Hematopoietic multipotent progenitor cell treated with erythropoietin and hydrocortisone succinate and interleukin-3 and kit ligand, for 15 days (in vitro differentiated cells): Measurements from ENCODE around the gene GSN.

Experiments
- DNase-seq: peaks from one replicate; pipeline ENCODE4 v3.0.0-alpha.2; 2015; ENCODE audit warnings: low spot score

GSN gene

GRCh38 chr9:121353241-121354061 is 85.5 kb downstream of the GSN start:
- DNase-seq = no peak

- no peak for DNase-seq
Measured at GRCh38 chr9:121354141-121354540, 86.2 kb downstream of the GSN start.

GRCh38 chr9:121354762-121355161 is 86.8 kb downstream of the GSN start:
- no peak for DNase-seq

GRCh38 chr9:121357011-121357410 is 89.0 kb downstream of the GSN start:
- DNase-seq = no peak

GRCh38 chr9:121358751-121359150 is 90.8 kb downstream of the GSN start:
- DNase-seq = peak; percentile 42

- peak; percentile 40 for DNase-seq
Measured at GRCh38 chr9:121359351-121360294, 91.7 kb downstream of the GSN start.

GRCh38 chr9:121360601-121361374 is 92.8 kb downstream of the GSN start:
- DNase-seq = peak; percentile 48

- DNase-seq = peak; percentile 45
Measured at GRCh38 chr9:121362813-121363621, 95.1 kb downstream of the GSN start.

- DNase-seq = no peak
Measured at GRCh38 chr9:121363622-121363961, 95.6 kb downstream of the GSN start.

- DNase-seq = peak; percentile 85
Measured at GRCh38 chr9:121364077-121364476, 96.1 kb downstream of the GSN start.

GRCh38 chr9:121364886-121365285 is 96.9 kb downstream of the GSN start:
- peak; percentile 52 for DNase-seq

GRCh38 chr9:121365564-121365963 is 97.6 kb downstream of the GSN start:
- DNase-seq = peak; percentile 53

- DNase-seq = peak; percentile 42
Measured at GRCh38 chr9:121366611-121367192, 98.7 kb downstream of the GSN start.

- DNase-seq = peak; percentile 47
Measured at GRCh38 chr9:121367306-121368137, 99.6 kb downstream of the GSN start.

- peak; percentile 55 for DNase-seq
Measured at GRCh38 chr9:121368138-121368522, 100.2 kb downstream of the GSN start.

- DNase-seq = peak; percentile 61
Measured at GRCh38 chr9:121368745-121369144, 100.8 kb downstream of the GSN start.

- peak; percentile 99 for DNase-seq
Measured at GRCh38 chr9:121369595-121370265, 101.8 kb downstream of the GSN start, which contains the start of gene STOM. Gene STOM, minus strand, starts transcription at chr9:121370250. Its CDS starts 63 bp downstream, at chr9:121370187.

- peak; percentile 47 for DNase-seq
Measured at GRCh38 chr9:121371495-121372061, 103.6 kb downstream of the GSN start.
